ENCODE measurements around the gene CRIP3. TPM values are rescaled to one million over a fixed set of nuclear protein-coding genes. Genes with fewer than 3 reads are reported as not detected.

CRIP3 gene
- polyA plus RNA-seq, 3 donors, result 1.2 to 12.8 (median 1.6) TPM

DNA sequence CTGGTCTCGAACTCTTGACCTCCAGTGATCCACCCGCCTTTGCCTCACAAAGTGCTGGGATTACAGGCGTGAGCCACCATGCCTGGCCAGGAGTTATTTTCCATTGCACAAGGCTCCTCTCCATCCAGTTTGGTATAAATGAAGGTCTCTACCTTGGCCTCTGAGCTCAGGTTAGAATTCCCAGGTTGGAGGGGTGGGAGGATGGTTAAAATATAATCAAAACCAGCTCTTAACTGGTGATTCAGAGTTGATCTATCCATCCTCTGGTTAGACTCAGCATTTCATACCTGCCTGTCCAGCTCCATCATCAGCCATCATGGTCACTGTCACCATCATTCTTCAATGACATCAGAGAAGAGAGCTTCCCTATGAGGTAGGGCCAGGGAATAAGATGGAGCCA lies 13.2 kb downstream of the CRIP3 start:
- H3K36me3 ChIP-seq (replicated peaks in 1 of 2; ENCODE audit: control insufficient read depth in 1 of 2, insufficient read depth in 2 of 2, low read length in 2 of 2), result no peaks in the 10 kb centered on the region
- no peak overlapping the region for H2AFZ ChIP-seq (ENCODE audit: insufficient read depth, low read depth, low read length, poor library complexity, severe bottlenecking)
- peaks cover 5 to 15% (median 9%) of the 10 kb centered on the region in 3 donors for H3K27me3 Mint-ChIP-seq (ENCODE audit: low read depth in 3 of 3)
- H4K20me1 ChIP-seq (ENCODE audit: insufficient read depth, low read length), result no peaks in the 10 kb centered on the region
- H3K36me3 Mint-ChIP-seq, result no peaks in the 10 kb centered on the region
- no peak overlapping the region for H3K4me3 ChIP-seq (replicated peaks in 1 of 3; ENCODE audit: low read depth in 2 of 3, low read length in 3 of 3)
- TF ChIP-seq, protein P1, sequence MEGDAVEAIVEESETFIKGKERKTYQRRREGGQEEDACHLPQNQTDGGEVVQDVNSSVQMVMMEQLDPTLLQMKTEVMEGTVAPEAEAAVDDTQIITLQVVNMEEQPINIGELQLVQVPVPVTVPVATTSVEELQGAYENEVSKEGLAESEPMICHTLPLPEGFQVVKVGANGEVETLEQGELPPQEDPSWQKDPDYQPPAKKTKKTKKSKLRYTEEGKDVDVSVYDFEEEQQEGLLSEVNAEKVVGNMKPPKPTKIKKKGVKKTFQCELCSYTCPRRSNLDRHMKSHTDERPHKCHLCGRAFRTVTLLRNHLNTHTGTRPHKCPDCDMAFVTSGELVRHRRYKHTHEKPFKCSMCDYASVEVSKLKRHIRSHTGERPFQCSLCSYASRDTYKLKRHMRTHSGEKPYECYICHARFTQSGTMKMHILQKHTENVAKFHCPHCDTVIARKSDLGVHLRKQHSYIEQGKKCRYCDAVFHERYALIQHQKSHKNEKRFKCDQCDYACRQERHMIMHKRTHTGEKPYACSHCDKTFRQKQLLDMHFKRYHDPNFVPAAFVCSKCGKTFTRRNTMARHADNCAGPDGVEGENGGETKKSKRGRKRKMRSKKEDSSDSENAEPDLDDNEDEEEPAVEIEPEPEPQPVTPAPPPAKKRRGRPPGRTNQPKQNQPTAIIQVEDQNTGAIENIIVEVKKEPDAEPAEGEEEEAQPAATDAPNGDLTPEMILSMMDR (IDR thresholded peaks at IDR 0.05), result no peak
- no peaks in the 10 kb centered on the region for H3K79me2 ChIP-seq (ENCODE audit: insufficient read depth, low read length)
- H3K27me3 ChIP-seq (ENCODE audit: control insufficient read depth in 2 of 2, insufficient read depth in 2 of 2, low read length in 2 of 2), result peaks cover 0 to 3% of the 10 kb centered on the region in 2 donors
- H3K4me1 ChIP-seq (ENCODE audit: control insufficient read depth in 1 of 2, insufficient read depth in 2 of 2, low read length in 2 of 2), result no peaks in the 10 kb centered on the region
- H3K4me1 Mint-ChIP-seq, result peaks cover 4% of the 10 kb centered on the region
- H3K9ac ChIP-seq (ENCODE audit: insufficient read depth, low read length, poor library complexity, severe bottlenecking), result no peak overlapping the region
- no peak for DNase-seq
- intact Hi-C loops (cut with micrococcal nuclease), result no loop called here
- peaks cover 0 to 2% (median 0%) of the 10 kb centered on the region in 7 donors for H3K9me3 Mint-ChIP-seq
- H3K4me3 Mint-ChIP-seq, result no peak overlapping the region
- H3K4me2 ChIP-seq (replicated peaks; ENCODE audit: extremely low read depth, low read length, poor library complexity, severe bottlenecking), result no peak overlapping the region
- WGBS (ENCODE audit: insufficient coverage), result 90% methylated on average over 2 of the region's 3 CpGs
- no peaks in the 10 kb centered on the region for H3K9me3 ChIP-seq (replicated peaks in 1 of 2; ENCODE audit: control insufficient read depth in 1 of 2, insufficient read depth in 1 of 2, low read length in 2 of 2)
- H3K27ac Mint-ChIP-seq, result no peak overlapping the region
- H3K27ac ChIP-seq (ENCODE audit: low read depth in 1 of 2, low read length in 2 of 2), result no peak overlapping the region

DNA sequence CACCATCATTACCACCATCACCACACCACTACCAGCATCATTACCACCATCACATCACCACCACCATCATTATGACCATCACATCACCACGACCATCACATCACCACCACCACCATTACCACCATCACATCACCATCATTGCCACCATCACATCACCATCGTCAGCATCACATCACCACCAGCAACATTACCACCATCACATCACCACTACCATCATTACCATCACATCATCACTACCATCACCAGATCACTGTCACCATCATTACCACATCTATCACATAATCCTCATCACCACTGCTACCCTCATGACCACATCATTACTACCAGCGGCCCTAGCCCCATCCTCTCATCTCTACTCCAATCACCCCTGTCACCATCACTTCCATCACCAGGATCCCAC lies 14.1 kb downstream of the CRIP3 start:
- Histone ChIP-seq H3K79me2 (ENCODE audit: insufficient read depth, low read length) (no peaks in the 10 kb centered on the region), H3K9ac (ENCODE audit: insufficient read depth, low read length, poor library complexity, severe bottlenecking) (no peak overlapping the region), H3K4me1 (ENCODE audit: control insufficient read depth in 1 of 2, insufficient read depth in 2 of 2, low read length in 2 of 2) (no peaks in the 10 kb centered on the region), H3K27me3 (ENCODE audit: control insufficient read depth in 2 of 2, insufficient read depth in 2 of 2, low read length in 2 of 2) (peaks cover 0 to 3% of the 10 kb centered on the region in 2 donors), H3K4me3 (replicated peaks in 1 of 3; ENCODE audit: low read depth in 2 of 3, low read length in 3 of 3) (no peak overlapping the region), H4K20me1 (ENCODE audit: insufficient read depth, low read length) (no peaks in the 10 kb centered on the region), H2AFZ (ENCODE audit: insufficient read depth, low read depth, low read length, poor library complexity, severe bottlenecking) (no peak overlapping the region), H3K36me3 (replicated peaks in 1 of 2; ENCODE audit: control insufficient read depth in 1 of 2, insufficient read depth in 2 of 2, low read length in 2 of 2) (no peaks in the 10 kb centered on the region), H3K27ac (ENCODE audit: low read depth in 1 of 2, low read length in 2 of 2) (no peak overlapping the region), H3K9me3 (replicated peaks in 1 of 2; ENCODE audit: control insufficient read depth in 1 of 2, insufficient read depth in 1 of 2, low read length in 2 of 2) (no peaks in the 10 kb centered on the region), H3K4me2 (replicated peaks; ENCODE audit: extremely low read depth, low read length, poor library complexity, severe bottlenecking) (no peak overlapping the region)
- Mint-ChIP-seq H3K9me3 (peaks cover 0 to 2% (median 0%) of the 10 kb centered on the region in 7 donors), H3K27ac (no peak overlapping the region), H3K36me3 (no peaks in the 10 kb centered on the region), H3K27me3 (ENCODE audit: low read depth in 3 of 3) (peaks cover 5 to 15% (median 9%) of the 10 kb centered on the region in 3 donors), H3K4me3 (no peak overlapping the region), H3K4me1 (no peaks in the 10 kb centered on the region)
- intact Hi-C loops (cut with micrococcal nuclease), result no loop called here
- TF ChIP-seq, protein P1 (IDR thresholded peaks at IDR 0.05), result no peak
- DNase-seq, result no peak
- WGBS (ENCODE audit: insufficient coverage), result 94% methylated on average over 3 of the region's 3 CpGs

All from CD14-positive monocyte (primary cell).